DOHH2 (cell line): ENCODE measurements around the gene ETS1.

Experiments used
- CTCF ChIP-seq: fragments of 200-600 bp; sonication (generic); IDR thresholded peaks from one replicate; pipeline ENCODE4 v1.5.1; 2014; ENCODE audit warnings: antibody characterized with exemption, mild to moderate bottlenecking, low read depth, low read length; ENCODE audit not compliant: poor library complexity, severe bottlenecking
- EZH2phosphoT487 ChIP-seq: fragments of 200-600 bp; sonication (generic); IDR thresholded peaks from 2 replicates; pipeline ENCODE4 v1.6.1; 2017; ENCODE audit warnings: borderline replicate concordance, mild to moderate bottlenecking, antibody characterized with exemption, low read length, moderate library complexity, mixed read lengths

- no peak for TF ChIP-seq CTCF
- TF ChIP-seq EZH2phosphoT487, result no peak
These were observed 7.9 kb upstream of the ETS1 start for GRCh38 chr11:128595221-128595620.
